Trophoblast cell (in vitro differentiated cells and primary cell): ENCODE measurements around the gene PHF21A.

Source experiments
- DNase-seq, 2 donors: peaks; one replicate each; pipeline ENCODE4 v3.0.0-alpha.2; 2016
- H2AFZ ChIP-seq: 2 replicates; pipeline ENCODE4 v1.6.1; 2013; ENCODE audit warnings: low read length, moderate library complexity, mild to moderate bottlenecking; ENCODE audit not compliant: insufficient read depth, poor library complexity
- H2AK5ac ChIP-seq: 2 replicates; pipeline ENCODE4 v1.6.1; 2013; ENCODE audit warnings: mild to moderate bottlenecking, low read length
- H2BK120ac ChIP-seq: 2 replicates; pipeline ENCODE4 v1.6.1; 2013; ENCODE audit warnings: low read length, mild to moderate bottlenecking, moderate library complexity; ENCODE audit not compliant: insufficient read depth, poor library complexity
- H2BK12ac ChIP-seq: 2 replicates; pipeline ENCODE4 v1.6.1; 2013; ENCODE audit warnings: mild to moderate bottlenecking, low read length, moderate library complexity
- H2BK5ac ChIP-seq: 2 replicates; pipeline ENCODE4 v1.6.1; 2013; ENCODE audit warnings: low read length, low read depth, moderate library complexity, mild to moderate bottlenecking; ENCODE audit not compliant: poor library complexity
- H3K14ac ChIP-seq: 2 replicates; pipeline ENCODE4 v1.6.1; 2013; ENCODE audit warnings: mild to moderate bottlenecking, low read length
- H3K18ac ChIP-seq: 2 replicates; pipeline ENCODE4 v1.6.1; 2013; ENCODE audit warnings: mild to moderate bottlenecking, low read length
- H3K23ac ChIP-seq: 2 replicates; pipeline ENCODE4 v1.6.1; 2013; ENCODE audit warnings: low read length
- H3K27ac ChIP-seq: 2 replicates; pipeline ENCODE4 v1.5.1; 2013; ENCODE audit warnings: low read depth, mild to moderate bottlenecking, inconsistent platforms, low read length, moderate library complexity
- H3K27me3 ChIP-seq: 2 replicates; pipeline ENCODE4 v1.6.1; 2013; ENCODE audit warnings: inconsistent platforms, mild to moderate bottlenecking, low read length, moderate library complexity; ENCODE audit not compliant: insufficient read depth
- H3K36me3 ChIP-seq, 2 experiments: 1 replicate in 1 of 2; 2 replicates in 1 of 2; pipeline ENCODE4 v1.6.1; 2013; ENCODE audit warnings: low read length in 2 of 2, mild to moderate bottlenecking in 2 of 2, moderate library complexity in 1 of 2; ENCODE audit not compliant: insufficient read depth in 2 of 2, control insufficient read depth in 1 of 2
- H3K4ac ChIP-seq: 2 replicates; pipeline ENCODE4 v1.6.1; 2013; ENCODE audit warnings: low read depth, mild to moderate bottlenecking, low read length, moderate library complexity
- H3K4me1 ChIP-seq, 2 experiments: 1 replicate in 1 of 2; 2 replicates in 1 of 2; pipeline ENCODE4 v1.6.1; 2013; ENCODE audit warnings: low read length in 2 of 2, mild to moderate bottlenecking in 2 of 2, moderate library complexity in 1 of 2; ENCODE audit not compliant: insufficient read depth in 2 of 2, control insufficient read depth in 1 of 2
- H3K4me2 ChIP-seq: 2 replicates; pipeline ENCODE4 v1.6.1; 2013; ENCODE audit warnings: inconsistent platforms, mild to moderate bottlenecking, low read length, moderate library complexity
- H3K4me3 ChIP-seq: 2 replicates; pipeline ENCODE4 v1.5.1; 2013; ENCODE audit warnings: mild to moderate bottlenecking, low read depth, low read length, inconsistent platforms
- H3K79me1 ChIP-seq: one replicate; pipeline ENCODE4 v1.6.1; 2013; ENCODE audit warnings: low read length
- H3K79me2 ChIP-seq: 2 replicates; pipeline ENCODE4 v1.6.1; 2013; ENCODE audit warnings: low read length, mild to moderate bottlenecking; ENCODE audit not compliant: control insufficient read depth, insufficient read depth, poor library complexity
- H3K9ac ChIP-seq: 2 replicates; pipeline ENCODE4 v1.6.1; 2013; ENCODE audit warnings: mild to moderate bottlenecking, low read length
- H3K9me3 ChIP-seq: 2 replicates; pipeline ENCODE4 v1.6.1; 2013; ENCODE audit warnings: low read depth, mild to moderate bottlenecking, control low read depth, inconsistent platforms, low read length; ENCODE audit not compliant: insufficient read depth
- H4K12ac ChIP-seq: 2 replicates; pipeline ENCODE4 v1.6.1; 2013; ENCODE audit warnings: low read depth, mild to moderate bottlenecking, low read length, moderate library complexity
- H4K8ac ChIP-seq: 2 replicates; pipeline ENCODE4 v1.6.1; 2013; ENCODE audit warnings: low read depth, mild to moderate bottlenecking, low read length, moderate library complexity
- H4K91ac ChIP-seq: one replicate; pipeline ENCODE4 v1.6.1; 2013; ENCODE audit warnings: low read depth, mild to moderate bottlenecking, low read length, moderate library complexity
- WGBS: extraction: QIAGEN DNeasy Blood & Tissue Kit; methylation state at CpG from one replicate; pipeline ENCODE4 v1.1.7; 2013; ENCODE audit warnings: missing lambda C conversion rate; ENCODE audit not compliant: insufficient read length, insufficient coverage; ENCODE audit errors: extremely low coverage; 5-methylcytosine and 5-hydroxymethylcytosine counted together

Gene PHF21A

DNA sequence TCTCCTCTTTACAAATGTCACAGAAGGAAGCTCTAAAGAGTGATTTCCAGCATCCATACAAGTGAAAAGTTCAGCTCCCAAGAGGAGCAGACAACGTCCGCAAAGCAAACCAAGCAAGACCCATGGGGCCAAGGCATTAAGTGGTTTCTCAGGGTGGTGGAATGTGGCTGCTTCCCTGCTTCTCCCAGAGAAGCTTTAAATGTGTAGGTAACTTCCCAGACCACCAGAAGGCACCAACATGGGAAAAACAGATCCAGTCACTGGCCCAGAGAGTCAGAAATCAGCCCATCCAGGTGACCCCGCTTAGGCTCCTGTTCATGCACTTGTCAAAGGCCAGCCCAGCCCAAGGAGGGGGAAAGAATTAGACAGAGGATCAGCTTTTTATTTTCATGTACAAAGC lies 13.3 kb upstream of the PHF21A start:
- Histone ChIP-seq H2BK120ac (no peak overlapping the region), H3K18ac (no peak overlapping the region), H3K4me1 (no peaks in the 10 kb centered on the region), H4K8ac (no peak overlapping the region), H3K9me3 (peaks cover 3% of the 10 kb centered on the region), H3K79me2 (no peaks in the 10 kb centered on the region), H3K14ac (no peak overlapping the region), H3K27ac (no peak overlapping the region), H3K9ac (no peak overlapping the region), H3K36me3 (no peaks in the 10 kb centered on the region), H2BK12ac (no peak overlapping the region), H3K27me3 (no peaks in the 10 kb centered on the region), H4K12ac (no peak overlapping the region), H4K91ac (no peak overlapping the region), H3K23ac (no peak overlapping the region), H3K4ac (no peak overlapping the region), H2BK5ac (no peak overlapping the region), H3K4me3 (no peak overlapping the region), H3K79me1 (no peaks in the 10 kb centered on the region), H2AK5ac (no peak overlapping the region), H3K4me2 (no peak overlapping the region), H2AFZ (no peak overlapping the region)
- no peak for DNase-seq
- no CpG with 5 or more reads among the region's 3 CpGs for WGBS

DNA sequence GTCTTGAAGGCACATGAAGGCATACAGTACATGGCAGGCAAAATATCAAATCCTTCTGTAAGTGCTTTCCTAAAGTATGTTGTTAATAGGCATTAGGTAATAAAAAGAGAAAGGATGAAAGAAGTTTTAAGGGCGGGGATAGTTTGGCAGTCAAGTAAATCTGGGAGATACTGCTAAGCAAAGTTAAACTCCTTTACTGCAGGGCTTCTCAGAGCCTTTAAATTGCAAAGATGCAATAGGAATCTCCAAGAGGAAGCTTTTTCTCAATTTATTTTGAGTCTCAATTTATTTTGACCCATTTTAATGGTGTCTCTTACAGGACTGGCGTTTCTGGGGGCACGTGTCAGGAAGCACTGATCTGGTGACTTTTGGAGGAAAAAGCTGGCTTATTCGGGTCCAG lies 12.8 kb upstream of the PHF21A start:
- Histone ChIP-seq H3K79me1 (no peaks in the 10 kb centered on the region), H3K18ac (no peak overlapping the region), H3K36me3 (no peaks in the 10 kb centered on the region), H3K9ac (no peak overlapping the region), H2AFZ (no peak overlapping the region), H3K79me2 (no peaks in the 10 kb centered on the region), H3K27me3 (no peaks in the 10 kb centered on the region), H2BK5ac (no peak overlapping the region), H3K4me1 (no peaks in the 10 kb centered on the region), H3K23ac (no peak overlapping the region), H3K27ac (no peak overlapping the region), H3K4ac (no peak overlapping the region), H4K8ac (no peak overlapping the region), H3K4me3 (no peak overlapping the region), H3K4me2 (no peak overlapping the region), H4K91ac (no peak overlapping the region), H3K14ac (no peak overlapping the region), H2BK12ac (no peak overlapping the region), H4K12ac (no peak overlapping the region), H3K9me3 (peaks cover 3% of the 10 kb centered on the region), H2BK120ac (no peak overlapping the region), H2AK5ac (no peak overlapping the region)
- DNase-seq, result no peak
- WGBS, result 100% methylated on average over 1 of the region's 4 CpGs

- Histone ChIP-seq H3K9ac (no peak overlapping the region), H3K27me3 (no peaks in the 10 kb centered on the region), H3K4me1 (no peaks in the 10 kb centered on the region), H3K36me3 (no peaks in the 10 kb centered on the region), H3K79me2 (no peaks in the 10 kb centered on the region), H2AK5ac (no peak overlapping the region), H3K14ac (no peak overlapping the region), H4K91ac (no peak overlapping the region), H2BK12ac (no peak overlapping the region), H2AFZ (no peak overlapping the region), H3K23ac (no peak overlapping the region), H2BK5ac (no peak overlapping the region), H4K8ac (no peak overlapping the region), H3K9me3 (peaks cover 3% of the 10 kb centered on the region), H3K4me3 (no peak overlapping the region), H3K79me1 (no peaks in the 10 kb centered on the region), H3K4ac (no peak overlapping the region), H3K18ac (no peak overlapping the region), H2BK120ac (no peak overlapping the region), H4K12ac (no peak overlapping the region), H3K4me2 (no peak overlapping the region), H3K27ac (no peak overlapping the region)
- no peak for DNase-seq
- WGBS, result no CpG with 5 or more reads among the region's 3 CpGs
Measured at GRCh38 chr11:46133119-46133518, 11.9 kb upstream of the PHF21A start.

DNA sequence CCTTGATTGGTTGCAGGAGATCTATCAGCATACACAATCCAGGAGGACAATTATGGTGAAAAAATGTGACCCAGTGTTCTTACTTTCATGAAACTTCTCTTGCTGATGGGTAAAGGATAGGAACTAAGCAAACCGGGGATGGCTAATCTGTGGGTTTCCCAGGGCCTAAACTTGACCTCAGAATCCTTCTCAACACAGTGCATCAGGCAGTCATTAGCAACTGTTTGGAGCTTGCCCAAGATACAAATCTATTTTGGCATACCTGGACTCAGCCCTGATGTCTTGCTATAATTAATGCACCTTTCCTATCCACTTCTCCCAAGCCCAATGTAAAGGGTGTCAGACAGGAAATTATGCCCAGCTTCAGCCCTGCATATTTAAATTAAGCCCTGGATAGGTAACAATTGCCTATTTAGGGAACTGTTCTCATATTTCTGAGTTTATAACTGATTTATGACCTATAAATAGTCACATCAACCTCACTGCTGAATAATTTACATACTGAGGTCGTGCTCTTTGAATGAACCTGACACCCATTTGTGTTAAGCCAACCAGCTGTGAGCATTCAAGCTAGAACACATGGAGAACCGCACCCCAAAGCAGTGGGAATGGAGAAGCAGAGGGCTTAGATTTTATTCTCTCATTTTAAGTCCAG lies 9.2 kb upstream of the PHF21A start:
- Histone ChIP-seq H3K79me1 (no peaks in the 10 kb centered on the region), H3K4me1 (no peaks in the 10 kb centered on the region), H3K27me3 (no peaks in the 10 kb centered on the region), H2BK5ac (no peak overlapping the region), H4K91ac (no peak overlapping the region), H3K9me3 (no peaks in the 10 kb centered on the region), H2BK12ac (no peak overlapping the region), H4K8ac (no peak overlapping the region), H3K23ac (no peak overlapping the region), H3K4me3 (no peak overlapping the region), H3K36me3 (no peaks in the 10 kb centered on the region), H2BK120ac (no peak overlapping the region), H4K12ac (no peak overlapping the region), H3K4ac (no peak overlapping the region), H3K4me2 (no peak overlapping the region), H3K9ac (no peak overlapping the region), H3K18ac (no peak overlapping the region), H3K27ac (no peak overlapping the region), H2AK5ac (no peak overlapping the region), H3K79me2 (no peaks in the 10 kb centered on the region), H2AFZ (no peak overlapping the region), H3K14ac (no peak overlapping the region)
- no peak for DNase-seq
- WGBS, result no CpG with 5 or more reads among the region's 3 CpGs
